HFFc6 (cell line): ENCODE results near the gene RAB3GAP2. TPM values are rescaled to one million over a fixed set of nuclear protein-coding genes. Genes with fewer than 3 reads are reported as not detected.

ENCODE experiments used
- DNase-seq: peaks from one replicate; pipeline ENCODE4 v3.0.0-alpha.2; 2018
- H3K27ac Mint-ChIP-seq: 2 replicates; pipeline ENCODE4 v1.8.0; 2020; ENCODE audit warnings: mild to moderate bottlenecking, mixed read lengths
- H3K27me3 Mint-ChIP-seq: 2 replicates; pipeline ENCODE4 v1.8.0; 2021; ENCODE audit warnings: mild to moderate bottlenecking, moderate library complexity, mixed read lengths; ENCODE audit not compliant: insufficient read depth
- H3K36me3 Mint-ChIP-seq: 2 replicates; pipeline ENCODE4 v1.8.0; 2021; ENCODE audit warnings: low read depth, mixed read lengths
- H3K4me1 Mint-ChIP-seq: 2 replicates; pipeline ENCODE4 v1.8.0; 2020; ENCODE audit warnings: low read depth, mixed read lengths
- H3K4me3 Mint-ChIP-seq: 2 replicates; pipeline ENCODE4 v1.8.0; 2020; ENCODE audit warnings: mild to moderate bottlenecking, moderate library complexity, mixed read lengths
- H3K9me3 Mint-ChIP-seq: 2 replicates; pipeline ENCODE4 v1.8.0; 2020; ENCODE audit warnings: mild to moderate bottlenecking, mixed read lengths
- CTCF ChIP-seq: fragments of 200-600 bp; sonication (generic); IDR thresholded peaks from 2 replicates; pipeline ENCODE4 v1.5.0; 2021; ENCODE audit warnings: antibody characterized with exemption, mild to moderate bottlenecking
- total RNA-seq, 6 experiments: library from RNA; stranded (reverse); fragmentation: NEBNext Ultra II Directional; extraction: Animal tissue kit (Norgen Biotek cat#: 25700); gene quantifications; 2 replicates in 1 of 6; 3 replicates in 5 of 6; pipeline ENCODE4 v1.2.3, GENCODE V29; 2021

Gene RAB3GAP2
- total RNA-seq, 6 experiments from 2014 or later: 42.0 to 49.6 (median 43.9) TPM

- no peaks in the 10 kb centered on the region; the same call in 1 of the 2 replicates for H3K27me3 Mint-ChIP-seq
- no peak overlapping the region for H3K27ac Mint-ChIP-seq
- TF ChIP-seq CTCF: no peak
- no peak for DNase-seq
- H3K4me3 Mint-ChIP-seq: no peak overlapping the region
- H3K9me3 Mint-ChIP-seq: no peaks in the 10 kb centered on the region
- peaks cover 4% of the 10 kb centered on the region for H3K4me1 Mint-ChIP-seq
- H3K36me3 Mint-ChIP-seq: peaks cover 33% of the 10 kb centered on the region
Measured at GRCh38 chr1:220129479-220130210, 142.6 kb downstream of the RAB3GAP2 start.

GRCh38 chr1:220127076-220127475, 145.2 kb downstream of the RAB3GAP2 start:
- Mint-ChIP-seq H3K27ac (no peak overlapping the region), H3K36me3 (peaks cover 20% of the 10 kb centered on the region), H3K27me3 (no peaks in the 10 kb centered on the region; the same call in 1 of the 2 replicates), H3K9me3 (no peaks in the 10 kb centered on the region), H3K4me1 (peaks cover 10% of the 10 kb centered on the region), H3K4me3 (no peak overlapping the region)
- no peak for TF ChIP-seq CTCF
- no peak for DNase-seq

GRCh38 chr1:220124542-220124941, 147.7 kb downstream of the RAB3GAP2 start:
- peak overlapping the region; percentile 51 for H3K27ac Mint-ChIP-seq
- H3K9me3 Mint-ChIP-seq: no peaks in the 10 kb centered on the region
- H3K4me3 Mint-ChIP-seq: no peak overlapping the region
- peaks cover 10% of the 10 kb centered on the region for H3K4me1 Mint-ChIP-seq
- H3K36me3 Mint-ChIP-seq: peaks cover 9% of the 10 kb centered on the region
- H3K27me3 Mint-ChIP-seq: no peaks in the 10 kb centered on the region; the same call in 1 of the 2 replicates
- no peak for TF ChIP-seq CTCF
- DNase-seq: peak; percentile 37

- TF ChIP-seq CTCF: peak; percentile 66
- no peak for DNase-seq
- Mint-ChIP-seq H3K36me3 (peaks cover 3% of the 10 kb centered on the region; the same call in 1 of the 2 replicates), H3K9me3 (no peaks in the 10 kb centered on the region), H3K27me3 (no peaks in the 10 kb centered on the region; the same call in 1 of the 2 replicates), H3K27ac (no peak overlapping the region), H3K4me1 (peaks cover 10% of the 10 kb centered on the region), H3K4me3 (no peak overlapping the region)
Measured at GRCh38 chr1:220123889-220124288, 148.4 kb downstream of the RAB3GAP2 start.

DNA sequence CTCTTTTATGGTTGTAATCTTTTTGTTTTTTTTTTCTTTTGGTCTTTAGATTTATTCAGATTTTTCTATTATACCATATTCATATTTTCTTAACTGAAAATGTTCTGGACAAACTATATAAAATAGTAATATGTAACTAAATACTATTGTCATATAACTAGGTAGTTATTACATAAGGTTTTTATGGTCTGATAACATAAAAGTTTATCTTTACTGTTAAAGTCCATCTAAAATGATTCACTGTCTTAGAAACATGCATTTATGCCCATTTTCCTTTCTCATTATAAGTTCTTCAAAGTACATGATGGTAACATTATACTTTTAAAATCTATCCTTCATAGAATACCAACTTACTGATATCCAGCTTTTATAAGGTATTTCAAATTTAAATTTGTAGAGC, 149.2 kb downstream of the RAB3GAP2 start:
- DNase-seq: no peak
- peaks cover 10% of the 10 kb centered on the region for H3K4me1 Mint-ChIP-seq
- H3K4me3 Mint-ChIP-seq: no peak overlapping the region
- no peaks in the 10 kb centered on the region for H3K27me3 Mint-ChIP-seq
- TF ChIP-seq CTCF: no peak
- no peak overlapping the region for H3K27ac Mint-ChIP-seq
- H3K36me3 Mint-ChIP-seq: no peaks in the 10 kb centered on the region
- H3K9me3 Mint-ChIP-seq: no peaks in the 10 kb centered on the region
